ENCODE data around the gene METTL16.

The METTL16 gene

GRCh38 chr17:2468270-2468669 is 43.4 kb downstream of the METTL16 start:
- Histone ChIP-seq H3K27ac (ENCODE audit: low read depth, low read length, poor library complexity, severe bottlenecking) (no peak overlapping the region), H3K4me3 (ENCODE audit: low read depth, low read length, poor library complexity, severe bottlenecking) (no peak overlapping the region), H3K4me2 (ENCODE audit: low read length) (no peak overlapping the region), H3K27me3 (ENCODE audit: insufficient read depth, low read length) (no peaks in the 10 kb centered on the region), H2AFZ (ENCODE audit: low read length) (no peak overlapping the region), H4K20me1 (ENCODE audit: insufficient read depth, low read length) (no peaks in the 10 kb centered on the region), H3K9me3 (ENCODE audit: low read length) (no peaks in the 10 kb centered on the region), H3K4me1 (ENCODE audit: insufficient read depth, low read length, severe bottlenecking) (no peaks in the 10 kb centered on the region), H3K9me2 (ENCODE audit: low read depth, low read length) (no peaks in the 10 kb centered on the region), H3F3A (ENCODE audit: insufficient read depth, low read length) (no peaks in the 10 kb centered on the region), H3K79me2 (ENCODE audit: insufficient read depth, low read length) (no peaks in the 10 kb centered on the region), H3K36me3 (ENCODE audit: insufficient read depth, low read length) (peaks cover 78% of the 10 kb centered on the region), H3K9ac (ENCODE audit: low read length) (no peak overlapping the region)
- no peak for TF ChIP-seq EZH2 (IDR thresholded peaks at IDR 0.05; ENCODE audit: borderline replicate concordance, low read length)
- TF ChIP-seq, protein P1, sequence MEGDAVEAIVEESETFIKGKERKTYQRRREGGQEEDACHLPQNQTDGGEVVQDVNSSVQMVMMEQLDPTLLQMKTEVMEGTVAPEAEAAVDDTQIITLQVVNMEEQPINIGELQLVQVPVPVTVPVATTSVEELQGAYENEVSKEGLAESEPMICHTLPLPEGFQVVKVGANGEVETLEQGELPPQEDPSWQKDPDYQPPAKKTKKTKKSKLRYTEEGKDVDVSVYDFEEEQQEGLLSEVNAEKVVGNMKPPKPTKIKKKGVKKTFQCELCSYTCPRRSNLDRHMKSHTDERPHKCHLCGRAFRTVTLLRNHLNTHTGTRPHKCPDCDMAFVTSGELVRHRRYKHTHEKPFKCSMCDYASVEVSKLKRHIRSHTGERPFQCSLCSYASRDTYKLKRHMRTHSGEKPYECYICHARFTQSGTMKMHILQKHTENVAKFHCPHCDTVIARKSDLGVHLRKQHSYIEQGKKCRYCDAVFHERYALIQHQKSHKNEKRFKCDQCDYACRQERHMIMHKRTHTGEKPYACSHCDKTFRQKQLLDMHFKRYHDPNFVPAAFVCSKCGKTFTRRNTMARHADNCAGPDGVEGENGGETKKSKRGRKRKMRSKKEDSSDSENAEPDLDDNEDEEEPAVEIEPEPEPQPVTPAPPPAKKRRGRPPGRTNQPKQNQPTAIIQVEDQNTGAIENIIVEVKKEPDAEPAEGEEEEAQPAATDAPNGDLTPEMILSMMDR (IDR thresholded peaks at IDR 0.05; ENCODE audit: low read length): no peak

DNA sequence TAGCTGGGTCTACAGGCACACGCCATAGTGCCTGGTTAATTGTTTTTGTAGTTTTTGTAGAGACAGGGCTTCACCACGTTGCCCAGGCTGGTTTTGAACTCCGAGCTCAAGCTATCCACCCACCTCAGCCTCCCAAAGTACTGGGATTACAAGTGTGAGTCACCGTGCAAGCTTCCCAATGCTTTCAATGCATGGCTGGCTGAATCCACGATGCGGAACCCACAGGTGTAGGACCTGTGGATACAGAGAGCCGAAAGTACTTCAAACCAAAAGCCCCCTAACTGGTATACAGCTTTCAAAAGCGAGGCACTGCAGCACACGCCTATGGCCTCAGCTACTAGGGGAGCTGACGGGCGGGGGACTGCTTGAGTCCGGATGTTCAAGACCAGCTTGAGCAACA is 44.8 kb downstream of the METTL16 start:
- Histone ChIP-seq H3F3A (ENCODE audit: insufficient read depth, low read length) (no peaks in the 10 kb centered on the region), H3K9me2 (ENCODE audit: low read depth, low read length) (no peaks in the 10 kb centered on the region), H2AFZ (ENCODE audit: low read length) (no peak overlapping the region), H3K4me1 (ENCODE audit: insufficient read depth, low read length, severe bottlenecking) (no peaks in the 10 kb centered on the region), H3K4me2 (ENCODE audit: low read length) (no peak overlapping the region), H3K27ac (ENCODE audit: low read depth, low read length, poor library complexity, severe bottlenecking) (no peak overlapping the region), H3K4me3 (ENCODE audit: low read depth, low read length, poor library complexity, severe bottlenecking) (no peak overlapping the region), H3K9me3 (ENCODE audit: low read length) (no peaks in the 10 kb centered on the region), H3K27me3 (ENCODE audit: insufficient read depth, low read length) (no peaks in the 10 kb centered on the region), H3K79me2 (ENCODE audit: insufficient read depth, low read length) (no peaks in the 10 kb centered on the region), H4K20me1 (ENCODE audit: insufficient read depth, low read length) (no peaks in the 10 kb centered on the region), H3K36me3 (ENCODE audit: insufficient read depth, low read length) (peaks cover 78% of the 10 kb centered on the region), H3K9ac (ENCODE audit: low read length) (no peak overlapping the region)
- TF ChIP-seq, protein P1 (IDR thresholded peaks at IDR 0.05; ENCODE audit: low read length): no peak
- no peak for TF ChIP-seq EZH2 (IDR thresholded peaks at IDR 0.05; ENCODE audit: borderline replicate concordance, low read length)

GRCh38 chr17:2462481-2462880 is 49.2 kb downstream of the METTL16 start:
- Histone ChIP-seq H4K20me1 (ENCODE audit: insufficient read depth, low read length) (no peaks in the 10 kb centered on the region), H3K36me3 (ENCODE audit: insufficient read depth, low read length) (peaks cover 65% of the 10 kb centered on the region), H3K9ac (ENCODE audit: low read length) (no peak overlapping the region), H3K4me1 (ENCODE audit: insufficient read depth, low read length, severe bottlenecking) (no peaks in the 10 kb centered on the region), H3F3A (ENCODE audit: insufficient read depth, low read length) (no peaks in the 10 kb centered on the region), H3K9me3 (ENCODE audit: low read length) (no peaks in the 10 kb centered on the region), H3K4me3 (ENCODE audit: low read depth, low read length, poor library complexity, severe bottlenecking) (no peak overlapping the region), H3K9me2 (ENCODE audit: low read depth, low read length) (no peaks in the 10 kb centered on the region), H2AFZ (ENCODE audit: low read length) (no peak overlapping the region), H3K4me2 (ENCODE audit: low read length) (no peak overlapping the region), H3K79me2 (ENCODE audit: insufficient read depth, low read length) (no peaks in the 10 kb centered on the region), H3K27me3 (ENCODE audit: insufficient read depth, low read length) (no peaks in the 10 kb centered on the region), H3K27ac (ENCODE audit: low read depth, low read length, poor library complexity, severe bottlenecking) (no peak overlapping the region)
- TF ChIP-seq EZH2 (IDR thresholded peaks at IDR 0.05; ENCODE audit: borderline replicate concordance, low read length): no peak

GRCh38 chr17:2459917-2460271 is 51.8 kb downstream of the METTL16 start:
- no peak overlapping the region for H3K4me3 ChIP-seq (ENCODE audit: low read depth, low read length, poor library complexity, severe bottlenecking)

More at GRCh38 chr17:2459917-2460271, 51.8 kb downstream of the METTL16 start:
- no peaks in the 10 kb centered on the region for H4K20me1 ChIP-seq (ENCODE audit: insufficient read depth, low read length)
- no peaks in the 10 kb centered on the region for H3K79me2 ChIP-seq (ENCODE audit: insufficient read depth, low read length)
- no peak for TF ChIP-seq EZH2 (IDR thresholded peaks at IDR 0.05; ENCODE audit: borderline replicate concordance, low read length)
- TF ChIP-seq, protein P1 (IDR thresholded peaks at IDR 0.05; ENCODE audit: low read length): no peak
- no peaks in the 10 kb centered on the region for H3K27me3 ChIP-seq (ENCODE audit: insufficient read depth, low read length)
- no peaks in the 10 kb centered on the region for H3K4me1 ChIP-seq (ENCODE audit: insufficient read depth, low read length, severe bottlenecking)
- no peak overlapping the region for H2AFZ ChIP-seq (ENCODE audit: low read length)
- H3K27ac ChIP-seq (ENCODE audit: low read depth, low read length, poor library complexity, severe bottlenecking): no peak overlapping the region
- peaks cover 59% of the 10 kb centered on the region for H3K36me3 ChIP-seq (ENCODE audit: insufficient read depth, low read length)
- no peaks in the 10 kb centered on the region for H3K9me3 ChIP-seq (ENCODE audit: low read length)
- no peak overlapping the region for H3K4me2 ChIP-seq (ENCODE audit: low read length)
- H3K9me2 ChIP-seq (ENCODE audit: low read depth, low read length): no peaks in the 10 kb centered on the region
- H3F3A ChIP-seq (ENCODE audit: insufficient read depth, low read length): no peaks in the 10 kb centered on the region
- no peak overlapping the region for H3K9ac ChIP-seq (ENCODE audit: low read length)

All from OCI-LY1 (cell line).